ENCODE measurements around the gene PANX1.
"Not testable (repeated sequence)": the region's sequence is repeated elsewhere in the genome, so short reads cannot be mapped to it uniquely, and the experiment has no call there.

PANX1 gene, protein sequence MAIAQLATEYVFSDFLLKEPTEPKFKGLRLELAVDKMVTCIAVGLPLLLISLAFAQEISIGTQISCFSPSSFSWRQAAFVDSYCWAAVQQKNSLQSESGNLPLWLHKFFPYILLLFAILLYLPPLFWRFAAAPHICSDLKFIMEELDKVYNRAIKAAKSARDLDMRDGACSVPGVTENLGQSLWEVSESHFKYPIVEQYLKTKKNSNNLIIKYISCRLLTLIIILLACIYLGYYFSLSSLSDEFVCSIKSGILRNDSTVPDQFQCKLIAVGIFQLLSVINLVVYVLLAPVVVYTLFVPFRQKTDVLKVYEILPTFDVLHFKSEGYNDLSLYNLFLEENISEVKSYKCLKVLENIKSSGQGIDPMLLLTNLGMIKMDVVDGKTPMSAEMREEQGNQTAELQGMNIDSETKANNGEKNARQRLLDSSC

GRCh38 chr11:94128746-94129511, at the start of gene PANX1:
Gene PANX1, plus strand, starts transcription at chr11:94128841. Its CDS starts 472 bp downstream, at chr11:94129313.
- peak; percentile 67 for DNase-seq

GRCh38 chr11:94084164-94084563, 44.5 kb upstream of the PANX1 start:
- DNase-seq = no peak

GRCh38 chr11:94088906-94089305, 39.7 kb upstream of the PANX1 start:
- DNase-seq = no peak

DNA sequence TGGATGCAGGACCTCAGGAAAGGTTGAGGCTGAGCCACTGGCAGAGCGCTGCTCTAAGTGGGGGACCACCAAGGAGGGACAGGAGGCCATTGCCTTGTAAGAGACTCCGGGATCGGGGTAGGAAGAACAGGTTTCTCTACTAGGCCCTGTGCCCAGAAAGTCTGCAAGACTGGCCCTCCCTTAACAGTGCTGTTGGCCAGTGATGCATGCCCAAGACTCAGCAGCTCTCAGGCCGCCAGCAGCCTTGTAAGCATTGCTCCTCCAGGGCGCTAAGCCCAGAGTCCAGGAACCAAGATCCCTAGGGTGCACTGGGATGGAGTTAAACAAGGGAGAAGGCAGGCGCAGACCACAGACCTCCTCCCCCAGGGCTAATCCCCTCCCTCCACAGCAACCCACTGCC, 39.3 kb upstream of the PANX1 start:
- DNase-seq = no peak

- no peak for DNase-seq
These were observed 38.2 kb upstream of the PANX1 start for GRCh38 chr11:94090401-94090800.

GRCh38 chr11:94091091-94091490, 37.5 kb upstream of the PANX1 start:
- no peak for DNase-seq

DNA sequence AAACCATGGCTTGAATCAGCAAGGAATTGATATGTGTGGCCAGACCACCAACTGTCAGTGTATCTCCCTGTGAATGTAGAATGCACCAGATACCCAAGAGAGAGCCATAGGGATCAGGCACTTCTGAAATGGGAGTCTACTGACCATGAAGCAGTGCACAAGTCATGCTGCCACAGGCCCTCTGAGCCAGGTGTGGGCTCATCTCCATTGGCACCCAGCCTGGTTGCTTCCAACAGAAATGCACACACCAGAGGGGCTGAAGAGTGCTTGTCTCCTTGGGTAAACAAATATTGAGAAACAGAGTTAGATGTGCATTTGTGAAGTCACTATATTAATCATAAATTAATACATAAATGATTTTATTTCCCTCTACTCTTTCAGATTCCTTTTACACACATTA, 28.4 kb upstream of the PANX1 start:
- DNase-seq = no peak

- no peak for DNase-seq
These were observed 25.2 kb upstream of the PANX1 start for GRCh38 chr11:94103471-94103870.

DNA sequence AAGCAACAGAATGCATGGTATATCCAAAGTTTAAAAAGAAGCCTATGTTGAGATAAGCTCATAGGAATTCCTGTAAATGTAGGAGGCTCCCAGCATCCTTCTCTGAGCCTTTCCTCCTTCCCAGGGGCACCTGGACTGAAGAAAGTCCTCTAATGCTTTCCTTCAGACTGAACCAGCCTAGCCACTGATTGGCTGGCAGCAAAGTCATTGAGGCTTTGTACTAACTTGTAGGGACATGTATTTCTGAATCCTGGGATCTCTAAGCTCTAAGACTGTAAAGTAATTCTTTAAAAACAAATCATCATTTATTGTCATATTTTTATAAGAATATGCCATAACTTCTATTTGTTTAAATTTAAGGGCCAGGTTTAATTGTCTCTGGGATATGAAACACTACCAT, 23.9 kb upstream of the PANX1 start:
- no peak for DNase-seq

DNA sequence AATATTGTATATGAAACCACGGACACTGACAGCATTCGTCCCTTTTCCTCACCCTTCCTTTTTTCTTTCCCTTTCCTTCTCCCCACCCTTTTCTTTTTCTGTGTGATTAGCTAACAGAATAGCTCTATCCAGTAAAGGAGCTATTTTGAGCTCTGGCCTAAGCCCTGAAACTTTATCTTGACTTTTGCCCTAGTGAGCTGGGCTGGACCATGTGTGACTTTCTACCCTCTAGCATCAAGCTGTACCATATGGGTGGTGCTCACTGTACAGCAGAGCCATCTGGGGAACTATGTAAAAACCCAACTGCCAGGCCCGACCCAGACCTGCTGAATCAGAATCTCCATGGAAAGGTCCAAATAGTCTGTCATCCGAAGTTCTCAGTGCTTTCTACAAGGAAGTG, 21.9 kb upstream of the PANX1 start:
- no peak for DNase-seq

DNA sequence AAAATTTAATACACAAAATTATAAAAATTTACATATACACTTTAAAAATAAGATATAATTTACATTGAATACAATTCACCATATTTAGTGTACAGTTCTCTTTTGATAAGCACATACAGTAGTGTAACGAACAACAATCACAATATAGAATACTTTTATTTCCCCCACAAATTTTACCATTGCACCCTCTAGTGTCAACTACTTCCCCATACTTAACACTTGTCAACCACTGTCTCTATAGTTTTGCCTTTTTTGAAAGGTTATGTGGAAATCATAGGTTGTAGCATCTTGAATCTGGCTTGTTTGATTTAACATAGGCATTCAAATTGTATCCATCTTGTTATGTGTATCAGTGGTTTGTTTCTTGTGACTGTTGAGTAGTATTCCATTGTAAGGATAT, 21.3 kb upstream of the PANX1 start:
- no peak for DNase-seq

DNA sequence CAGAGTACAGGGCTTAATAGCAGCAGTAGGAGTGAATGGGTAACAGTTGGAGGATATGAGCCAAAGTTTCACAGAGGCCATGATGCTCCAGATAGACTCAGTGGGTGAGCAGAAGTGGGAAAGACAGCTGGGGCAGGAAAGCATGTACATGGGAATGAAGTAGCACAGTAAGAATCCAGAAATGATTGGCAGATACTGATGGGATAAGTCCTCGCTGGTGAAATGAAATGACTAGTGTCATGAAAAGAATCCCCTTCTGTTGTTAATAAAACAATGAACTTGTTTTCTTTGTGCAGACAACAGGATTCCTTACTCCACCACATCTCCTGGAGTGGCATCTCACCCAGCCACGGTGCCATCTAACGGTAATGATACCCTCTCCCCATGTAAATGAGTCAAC, 17.4 kb upstream of the PANX1 start:
- no peak for DNase-seq

- DNase-seq = no peak
These were observed 17.0 kb upstream of the PANX1 start for GRCh38 chr11:94111660-94112059.

GRCh38 chr11:94112206-94112953, 16.3 kb upstream of the PANX1 start:
- DNase-seq = no peak

DNA sequence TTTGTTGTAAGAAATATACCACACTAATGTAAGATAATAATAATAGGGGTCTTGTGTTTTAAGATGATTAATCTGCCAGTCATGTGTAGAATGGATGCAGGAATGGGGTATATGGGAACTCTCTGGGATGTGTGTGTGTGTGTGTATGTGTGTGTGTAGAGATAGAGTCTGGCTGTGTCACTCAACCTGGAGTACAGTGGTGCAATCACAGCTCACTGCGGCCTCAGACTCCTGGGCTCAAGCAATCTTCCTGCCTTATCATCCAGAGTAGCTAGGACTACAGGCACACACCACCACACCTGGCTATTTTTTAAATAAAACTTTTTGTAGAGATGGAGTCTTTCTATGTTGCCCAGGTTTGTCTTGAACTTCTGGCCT, 11.5 kb upstream of the PANX1 start:
- DNase-seq = no peak

DNA sequence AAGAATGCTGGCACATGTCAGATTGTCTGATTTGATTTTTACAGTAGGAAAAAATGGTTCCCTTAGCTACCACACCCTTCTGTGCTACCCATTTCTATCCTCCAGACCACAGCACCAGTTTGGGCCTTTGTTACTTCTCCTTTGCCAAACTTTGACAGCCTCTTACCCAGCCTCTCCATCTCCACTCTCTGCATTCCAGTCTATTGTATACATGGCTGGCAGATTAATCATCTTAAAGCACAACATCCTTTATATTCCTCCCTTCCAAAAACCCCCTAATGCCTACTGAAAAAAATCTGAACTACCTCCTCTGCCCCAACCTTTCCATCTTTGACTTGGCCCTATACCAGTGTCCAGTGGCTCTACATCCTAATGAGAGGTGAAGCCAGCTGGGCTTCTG, 10.8 kb upstream of the PANX1 start:
- DNase-seq = no peak

- DNase-seq = not testable (repeated sequence)
These were observed 9.0 kb upstream of the PANX1 start for GRCh38 chr11:94119676-94120075.

GRCh38 chr11:94120516-94120915, 8.1 kb upstream of the PANX1 start:
- not testable (repeated sequence) for DNase-seq

DNA sequence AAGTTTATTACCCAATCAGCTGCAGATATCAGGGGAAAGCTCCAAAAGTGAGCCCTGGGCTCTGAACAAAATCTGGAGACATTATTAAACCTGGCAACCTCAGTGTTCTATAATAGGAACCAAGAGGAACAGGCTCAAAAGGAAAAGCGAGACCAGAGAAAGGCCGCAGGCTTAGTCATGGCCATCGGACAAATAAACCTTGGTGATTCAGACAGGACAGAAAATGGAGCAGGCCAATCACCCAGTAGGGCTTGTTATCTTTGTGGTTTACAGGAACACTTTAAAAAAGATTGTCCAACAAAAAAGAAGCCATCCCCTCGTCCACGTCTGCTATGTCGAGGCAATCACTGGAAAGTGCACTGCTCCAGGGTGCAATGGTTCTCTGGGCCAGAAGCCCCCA, 7.7 kb upstream of the PANX1 start:
- no peak for DNase-seq

- DNase-seq = no peak
These were observed 3.1 kb upstream of the PANX1 start for GRCh38 chr11:94125407-94126115.

GRCh38 chr11:94127638-94128037, 1.0 kb upstream of the PANX1 start:
- no peak for DNase-seq

GRCh38 chr11:94128291-94128745, 323 bp upstream of the PANX1 start:
- no peak for DNase-seq

Data from activated effector memory CD4-positive, alpha-beta T cell treated with Interleukin-2 at 50 U/mL for 16 hours (primary cell).